GM20000 (cell line): ENCODE results near the gene SLC36A2.

ENCODE experiments used
- DNase-seq: peaks from one replicate; pipeline ENCODE4 v3.0.0; 2012; ENCODE audit warnings: low spot score
- TF ChIP-seq, protein P1 (sequence below): IDR thresholded peaks from 2 replicates; pipeline ENCODE4 v1.5.1; 2012; ENCODE audit warnings: mild to moderate bottlenecking, control low read depth; ENCODE audit errors: extremely low read depth, missing control alignments

Gene SLC36A2

GRCh38 chr5:151295791-151296477, 51.4 kb downstream of the SLC36A2 start:
- TF ChIP-seq, protein P1, sequence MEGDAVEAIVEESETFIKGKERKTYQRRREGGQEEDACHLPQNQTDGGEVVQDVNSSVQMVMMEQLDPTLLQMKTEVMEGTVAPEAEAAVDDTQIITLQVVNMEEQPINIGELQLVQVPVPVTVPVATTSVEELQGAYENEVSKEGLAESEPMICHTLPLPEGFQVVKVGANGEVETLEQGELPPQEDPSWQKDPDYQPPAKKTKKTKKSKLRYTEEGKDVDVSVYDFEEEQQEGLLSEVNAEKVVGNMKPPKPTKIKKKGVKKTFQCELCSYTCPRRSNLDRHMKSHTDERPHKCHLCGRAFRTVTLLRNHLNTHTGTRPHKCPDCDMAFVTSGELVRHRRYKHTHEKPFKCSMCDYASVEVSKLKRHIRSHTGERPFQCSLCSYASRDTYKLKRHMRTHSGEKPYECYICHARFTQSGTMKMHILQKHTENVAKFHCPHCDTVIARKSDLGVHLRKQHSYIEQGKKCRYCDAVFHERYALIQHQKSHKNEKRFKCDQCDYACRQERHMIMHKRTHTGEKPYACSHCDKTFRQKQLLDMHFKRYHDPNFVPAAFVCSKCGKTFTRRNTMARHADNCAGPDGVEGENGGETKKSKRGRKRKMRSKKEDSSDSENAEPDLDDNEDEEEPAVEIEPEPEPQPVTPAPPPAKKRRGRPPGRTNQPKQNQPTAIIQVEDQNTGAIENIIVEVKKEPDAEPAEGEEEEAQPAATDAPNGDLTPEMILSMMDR: no peak
- no peak for DNase-seq

GRCh38 chr5:151295138-151295537, 52.2 kb downstream of the SLC36A2 start:
- TF ChIP-seq, protein P1: no peak
- DNase-seq: no peak

- TF ChIP-seq, protein P1: no peak
- DNase-seq: no peak
Measured at GRCh38 chr5:151293624-151294023, 53.7 kb downstream of the SLC36A2 start.

DNA sequence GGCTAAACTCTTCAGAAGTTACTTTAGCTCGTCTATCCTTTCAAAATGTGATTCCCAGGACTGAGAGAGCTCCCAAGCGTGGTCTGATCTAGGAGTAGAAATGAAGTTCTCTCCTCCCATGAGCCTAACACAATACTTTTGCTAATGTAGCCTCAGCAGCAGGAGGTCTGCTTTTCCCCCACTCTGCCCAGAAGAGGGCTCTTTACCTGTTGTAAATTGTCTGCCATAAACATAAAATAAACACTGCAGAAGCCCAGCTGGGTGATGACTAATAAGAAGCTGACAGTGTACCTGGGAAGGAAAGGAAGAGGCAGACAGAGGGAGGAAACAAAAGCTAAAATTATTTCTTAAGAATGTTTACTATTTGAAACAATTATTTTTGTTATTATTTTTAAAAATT, 59.2 kb downstream of the SLC36A2 start:
- TF ChIP-seq, protein P1: no peak

GRCh38 chr5:151286246-151286645, 61.1 kb downstream of the SLC36A2 start:
- TF ChIP-seq, protein P1: no peak
- DNase-seq: no peak

More for the DNA sequence above, 59.2 kb downstream of the SLC36A2 start:
- no peak for DNase-seq

GRCh38 chr5:151285683-151286082, 61.7 kb downstream of the SLC36A2 start:
- no peak for DNase-seq
- TF ChIP-seq, protein P1: no peak

DNA sequence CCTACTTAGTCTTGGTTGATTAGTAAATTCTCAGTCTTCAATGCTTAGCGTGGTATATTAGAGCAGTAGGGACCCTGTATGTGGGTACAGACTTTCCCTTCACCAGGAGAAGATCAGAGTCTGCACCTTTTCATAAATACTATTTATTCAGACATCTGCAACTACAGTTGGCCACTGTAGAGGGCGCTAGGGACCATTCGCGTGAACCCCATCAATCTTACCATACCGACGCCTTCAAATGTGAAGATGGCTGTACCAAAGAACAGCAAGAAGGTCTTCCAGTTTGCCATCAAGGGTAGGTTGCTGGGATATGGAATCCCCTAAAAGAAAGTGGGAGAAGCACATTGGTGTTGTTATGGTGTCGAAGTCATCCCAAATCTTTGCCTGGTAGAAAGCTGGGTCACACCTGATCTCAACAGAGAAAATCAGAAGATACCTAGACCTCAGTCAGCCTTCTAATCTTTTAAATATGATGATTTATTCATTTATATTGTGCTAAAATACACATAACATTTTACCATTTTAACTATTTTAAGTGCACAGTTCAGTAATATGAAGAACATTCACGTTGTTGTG, 62.9 kb downstream of the SLC36A2 start:
- no peak for DNase-seq
- TF ChIP-seq, protein P1: peak; percentile 33
